ENCODE data around the gene OSBP2. TPM values are rescaled to one million over a fixed set of nuclear protein-coding genes. Genes with fewer than 3 reads are reported as not detected.

The OSBP2 gene
- total and polyA plus RNA-seq, 8 donors, result 1.9 to 3.3 (median 2.6) TPM

DNA sequence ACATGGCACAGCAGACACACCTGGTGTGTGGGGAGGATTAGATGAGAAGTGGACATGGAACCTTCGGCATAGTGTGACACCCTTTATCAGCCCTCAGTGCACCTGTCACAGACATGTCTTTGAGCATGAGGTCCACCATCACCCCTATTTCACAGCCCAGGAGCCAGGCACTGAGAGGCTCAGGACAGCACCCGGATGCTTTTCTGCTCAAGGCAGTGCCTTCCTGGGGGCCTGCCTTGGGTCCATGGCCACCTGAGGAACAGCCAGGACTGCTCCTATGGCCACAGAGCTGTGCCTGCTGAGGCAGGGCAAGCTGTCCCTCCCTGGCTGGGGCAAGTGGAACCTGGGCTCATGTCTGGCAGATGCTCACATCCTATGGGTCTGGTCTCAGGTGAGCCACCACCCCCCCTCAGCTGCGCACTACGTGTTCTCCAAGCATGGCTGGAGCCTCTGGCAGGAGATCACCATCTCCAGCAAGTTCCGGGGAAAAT lies 198.1 kb downstream of the OSBP2 start:
- ATAC-seq (no peak), FAIRE-seq (no peak), DNase-seq (peak in 1 of 6 donors; percentile 12)
- TF ChIP-seq, protein P1, sequence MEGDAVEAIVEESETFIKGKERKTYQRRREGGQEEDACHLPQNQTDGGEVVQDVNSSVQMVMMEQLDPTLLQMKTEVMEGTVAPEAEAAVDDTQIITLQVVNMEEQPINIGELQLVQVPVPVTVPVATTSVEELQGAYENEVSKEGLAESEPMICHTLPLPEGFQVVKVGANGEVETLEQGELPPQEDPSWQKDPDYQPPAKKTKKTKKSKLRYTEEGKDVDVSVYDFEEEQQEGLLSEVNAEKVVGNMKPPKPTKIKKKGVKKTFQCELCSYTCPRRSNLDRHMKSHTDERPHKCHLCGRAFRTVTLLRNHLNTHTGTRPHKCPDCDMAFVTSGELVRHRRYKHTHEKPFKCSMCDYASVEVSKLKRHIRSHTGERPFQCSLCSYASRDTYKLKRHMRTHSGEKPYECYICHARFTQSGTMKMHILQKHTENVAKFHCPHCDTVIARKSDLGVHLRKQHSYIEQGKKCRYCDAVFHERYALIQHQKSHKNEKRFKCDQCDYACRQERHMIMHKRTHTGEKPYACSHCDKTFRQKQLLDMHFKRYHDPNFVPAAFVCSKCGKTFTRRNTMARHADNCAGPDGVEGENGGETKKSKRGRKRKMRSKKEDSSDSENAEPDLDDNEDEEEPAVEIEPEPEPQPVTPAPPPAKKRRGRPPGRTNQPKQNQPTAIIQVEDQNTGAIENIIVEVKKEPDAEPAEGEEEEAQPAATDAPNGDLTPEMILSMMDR (IDR thresholded peaks at IDR 0.05), result no peak
- Histone ChIP-seq H3K4me1 (no peaks in the 10 kb centered on the region), H3K4me3 (no peak overlapping the region), H3K27ac (no peak overlapping the region), H3K9me3 (no peaks in the 10 kb centered on the region), H3K27me3 (no peaks in the 10 kb centered on the region), H3K36me3 (peaks cover 0 to 5% (median 0%) of the 10 kb centered on the region in 3 donors)
- 92 to 97% methylated on average over 5 of the region's 5 CpGs for WGBS, 2 donors
- intact Hi-C loops (cut with DNase I), result no loop called here

DNA sequence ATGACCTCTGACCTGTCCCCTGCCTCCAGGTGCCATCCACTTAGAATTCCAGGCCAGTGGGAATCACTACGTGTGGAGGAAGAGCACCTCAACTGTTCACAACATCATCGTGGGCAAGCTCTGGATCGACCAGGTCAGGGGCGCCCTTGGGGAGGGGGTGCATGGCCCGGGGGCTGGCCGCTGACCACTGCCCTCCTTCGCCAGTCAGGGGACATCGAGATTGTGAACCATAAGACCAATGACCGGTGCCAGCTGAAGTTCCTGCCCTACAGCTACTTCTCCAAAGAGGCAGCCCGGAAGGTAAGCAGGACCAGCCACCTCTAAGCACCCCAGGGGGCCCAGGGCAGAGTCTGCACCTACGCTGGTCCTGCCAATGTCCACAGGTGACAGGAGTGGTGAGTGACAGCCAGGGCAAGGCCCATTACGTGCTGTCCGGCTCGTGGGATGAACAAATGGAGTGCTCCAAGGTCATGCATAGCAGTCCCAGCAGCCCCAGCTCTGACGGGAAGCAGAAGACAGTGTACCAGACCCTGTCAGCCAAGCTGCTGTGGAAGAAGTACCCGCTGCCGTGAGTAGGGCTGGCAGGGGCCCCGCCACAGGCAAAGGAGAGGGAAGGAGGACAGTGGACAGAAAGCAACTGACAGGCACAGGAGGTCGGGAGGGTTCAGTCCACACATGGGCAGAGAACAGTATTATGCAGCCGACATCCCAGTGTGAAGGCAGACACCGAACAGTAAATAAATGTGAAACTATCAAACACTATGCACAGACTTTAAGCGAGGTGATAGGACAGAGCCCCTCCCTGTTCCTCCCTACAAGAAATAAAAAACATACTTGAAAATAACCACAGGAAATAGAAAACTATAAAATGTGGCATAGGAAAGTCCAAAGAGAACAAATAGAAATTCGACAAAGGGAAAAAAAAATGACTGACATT lies 199.0 kb downstream of the OSBP2 start:
- intact Hi-C loops (cut with DNase I), result no loop called here
- Histone ChIP-seq H3K4me3 (no peak overlapping the region), H3K9me3 (no peaks in the 10 kb centered on the region), H3K27me3 (no peaks in the 10 kb centered on the region), H3K4me1 (no peaks in the 10 kb centered on the region), H3K36me3 (peaks cover 0 to 5% (median 0%) of the 10 kb centered on the region in 3 donors), H3K27ac (no peak overlapping the region)
- TF ChIP-seq, protein P1 (IDR thresholded peaks at IDR 0.05), result no peak
- ATAC-seq (no peak), DNase-seq (no peak), FAIRE-seq (no peak)
- WGBS, 2 donors, result 79 to 84% methylated on average over 23 of the region's 23 CpGs

DNA sequence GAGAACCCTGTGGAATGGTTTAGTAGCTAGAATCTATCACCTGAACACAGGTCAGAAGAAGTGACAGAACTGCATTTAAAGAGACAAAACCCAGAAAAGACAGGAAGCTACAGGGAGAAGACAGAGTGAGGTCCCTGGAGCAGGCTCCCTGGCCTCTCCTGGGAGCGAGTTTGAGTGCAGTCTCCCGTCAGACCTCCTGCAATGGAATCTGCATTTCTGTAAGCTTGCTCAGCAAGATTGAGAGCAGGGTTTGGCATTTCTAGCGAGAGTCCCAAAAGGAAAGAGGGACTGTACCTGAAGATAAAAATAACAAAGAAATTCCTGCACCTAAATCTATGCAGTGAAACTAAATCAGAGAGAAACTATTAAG lies 199.7 kb downstream of the OSBP2 start:
- ATAC-seq, result no peak
- no peaks in the 10 kb centered on the region for H3K27me3 ChIP-seq
- H3K9me3 ChIP-seq, result no peaks in the 10 kb centered on the region
- no peaks in the 10 kb centered on the region for H3K4me1 ChIP-seq
- no peak overlapping the region for H3K27ac ChIP-seq
- no peak for DNase-seq
- H3K4me3 ChIP-seq, result no peak overlapping the region
- H3K36me3 ChIP-seq, result peaks cover 0 to 5% (median 0%) of the 10 kb centered on the region in 3 donors
- 91 to 98% methylated on average over 3 of the region's 3 CpGs for whole genome bisulfite sequencing, 2 donors
- FAIRE-seq, result no peak
- intact Hi-C loops (cut with DNase I), result no loop called here
- TF ChIP-seq, protein P1 (IDR thresholded peaks at IDR 0.05), result no peak

DNA sequence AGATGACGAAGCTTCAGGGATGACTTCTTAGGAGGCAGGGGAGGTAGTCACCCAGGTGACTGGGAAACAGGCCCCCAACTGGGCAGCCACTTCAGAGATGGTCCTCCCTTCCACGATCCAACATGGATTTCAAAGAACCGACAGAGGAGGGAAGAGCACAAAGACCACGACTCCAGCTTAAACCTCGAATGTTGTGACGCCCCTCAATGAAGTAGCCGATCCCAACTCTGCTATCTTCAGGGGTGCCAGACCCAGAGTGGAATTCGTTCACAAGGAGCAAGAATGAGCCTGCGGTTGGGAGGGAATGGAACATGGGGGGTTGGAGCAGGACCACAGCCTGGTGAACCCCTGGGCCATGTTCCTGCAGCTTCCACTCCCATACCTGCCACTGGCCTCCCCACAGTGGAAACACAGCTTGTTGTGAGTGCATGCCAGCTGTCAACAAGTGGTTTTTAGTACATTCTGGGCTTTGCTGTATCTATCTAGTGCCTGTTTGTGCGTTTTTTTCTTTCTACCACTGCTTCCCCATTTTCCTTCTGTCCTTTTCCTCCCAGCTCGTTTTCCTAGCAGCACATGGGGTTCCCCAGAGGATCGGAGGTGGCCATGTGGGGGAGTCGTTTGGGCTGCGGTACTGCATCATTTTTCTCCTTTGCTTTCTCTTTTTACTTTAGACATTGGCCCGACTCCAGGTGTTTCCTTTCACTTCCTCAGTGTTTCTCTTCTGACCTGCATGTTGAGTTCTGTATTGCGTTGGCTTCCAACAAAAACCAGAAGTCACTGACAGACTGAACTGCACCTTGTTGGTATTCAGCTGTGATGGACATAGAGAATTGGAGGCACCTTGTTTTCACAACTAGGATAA lies 208.1 kb downstream of the OSBP2 start:
- no peak for FAIRE-seq
- Histone ChIP-seq H3K4me3 (no peak overlapping the region), H3K27me3 (no peaks in the 10 kb centered on the region), H3K36me3 (peaks cover 0 to 5% (median 0%) of the 10 kb centered on the region in 3 donors), H3K9me3 (no peaks in the 10 kb centered on the region), H3K27ac (no peak overlapping the region), H3K4me1 (no peaks in the 10 kb centered on the region)
- ATAC-seq, result no peak
- DNase-seq, result no peak
- TF ChIP-seq, protein P1 (IDR thresholded peaks at IDR 0.05), result no peak
- intact Hi-C loops (cut with DNase I), result no loop called here
- 84% methylated on average over 16 of the region's 16 CpGs for WGBS, 2 donors

Measured in pancreas (tissue), 10 donors.